LNCAP (cell line): Measurements from ENCODE around the gene HNRNPUL1.

Source experiments
- TF ChIP-seq, protein P1 (sequence below): fragments of 450-650 bp; IDR thresholded peaks from 2 replicates; pipeline ENCODE4 v1.5.1; 2017; ENCODE audit warnings: mild to moderate bottlenecking

The HNRNPUL1 gene

GRCh38 chr19:41335467-41335866, 71.3 kb downstream of the HNRNPUL1 start:
- TF ChIP-seq, protein P1, sequence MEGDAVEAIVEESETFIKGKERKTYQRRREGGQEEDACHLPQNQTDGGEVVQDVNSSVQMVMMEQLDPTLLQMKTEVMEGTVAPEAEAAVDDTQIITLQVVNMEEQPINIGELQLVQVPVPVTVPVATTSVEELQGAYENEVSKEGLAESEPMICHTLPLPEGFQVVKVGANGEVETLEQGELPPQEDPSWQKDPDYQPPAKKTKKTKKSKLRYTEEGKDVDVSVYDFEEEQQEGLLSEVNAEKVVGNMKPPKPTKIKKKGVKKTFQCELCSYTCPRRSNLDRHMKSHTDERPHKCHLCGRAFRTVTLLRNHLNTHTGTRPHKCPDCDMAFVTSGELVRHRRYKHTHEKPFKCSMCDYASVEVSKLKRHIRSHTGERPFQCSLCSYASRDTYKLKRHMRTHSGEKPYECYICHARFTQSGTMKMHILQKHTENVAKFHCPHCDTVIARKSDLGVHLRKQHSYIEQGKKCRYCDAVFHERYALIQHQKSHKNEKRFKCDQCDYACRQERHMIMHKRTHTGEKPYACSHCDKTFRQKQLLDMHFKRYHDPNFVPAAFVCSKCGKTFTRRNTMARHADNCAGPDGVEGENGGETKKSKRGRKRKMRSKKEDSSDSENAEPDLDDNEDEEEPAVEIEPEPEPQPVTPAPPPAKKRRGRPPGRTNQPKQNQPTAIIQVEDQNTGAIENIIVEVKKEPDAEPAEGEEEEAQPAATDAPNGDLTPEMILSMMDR = no peak

DNA sequence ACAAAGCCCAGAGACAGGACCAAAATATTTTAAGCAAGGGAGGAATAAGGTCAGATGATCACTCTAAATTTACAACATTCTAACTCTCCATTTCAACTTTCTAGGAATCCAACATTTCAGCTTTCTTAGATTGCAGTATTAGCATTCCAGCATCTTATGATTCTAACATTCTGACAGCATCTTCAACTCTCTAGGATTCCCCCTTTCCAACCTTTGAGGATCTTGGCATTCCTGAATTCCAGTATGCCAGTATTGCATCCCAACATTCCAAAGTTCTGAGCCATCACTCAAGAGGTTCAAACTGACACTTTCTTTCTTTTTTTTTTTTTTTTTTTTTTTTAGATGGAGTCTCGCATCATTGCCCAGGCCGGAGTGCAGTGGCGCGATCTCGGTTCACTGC, 75.8 kb downstream of the HNRNPUL1 start:
- TF ChIP-seq, protein P1 = no peak

DNA sequence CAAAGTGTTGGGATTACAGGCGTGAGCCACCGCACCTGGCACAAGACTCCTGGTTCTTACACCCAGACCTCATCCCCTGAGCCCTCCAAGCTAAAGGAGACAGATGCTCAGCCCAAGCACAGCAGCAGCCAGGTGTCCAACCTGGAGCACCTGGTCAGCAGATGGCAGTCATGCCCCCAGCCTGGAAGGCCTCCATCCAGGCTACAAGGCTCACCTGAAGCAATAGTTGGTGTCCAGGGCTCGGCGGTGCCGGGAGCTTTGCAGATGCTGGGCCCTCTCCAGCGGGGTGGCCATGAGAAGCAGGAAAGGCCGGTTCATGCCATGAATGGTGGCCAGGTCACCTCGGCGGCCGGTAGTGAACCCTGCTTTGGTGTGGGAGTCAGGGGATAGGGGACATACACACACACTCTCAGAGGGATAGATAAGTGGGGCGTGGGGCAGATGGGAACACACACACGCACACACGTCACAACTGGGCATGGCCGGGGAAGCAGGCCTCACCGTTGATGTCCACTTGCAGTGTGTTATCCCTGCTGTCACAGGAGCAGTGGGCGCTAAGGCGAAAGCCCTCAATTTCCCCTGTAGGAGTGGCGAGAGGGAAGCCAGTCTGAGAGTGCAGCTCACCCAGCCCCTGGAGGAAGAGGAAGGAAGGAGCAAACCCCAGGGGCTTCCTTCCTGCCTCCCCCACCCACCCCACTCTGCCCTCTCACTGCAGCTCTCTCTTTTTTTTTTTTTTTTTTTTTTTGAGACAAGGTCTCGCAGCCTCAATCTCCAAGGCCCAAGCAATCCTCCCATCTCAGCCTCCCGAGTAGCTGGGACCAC, 77.7 kb downstream of the HNRNPUL1 start:
- TF ChIP-seq, protein P1 = no peak; the same call in 1 of the 2 replicates

DNA sequence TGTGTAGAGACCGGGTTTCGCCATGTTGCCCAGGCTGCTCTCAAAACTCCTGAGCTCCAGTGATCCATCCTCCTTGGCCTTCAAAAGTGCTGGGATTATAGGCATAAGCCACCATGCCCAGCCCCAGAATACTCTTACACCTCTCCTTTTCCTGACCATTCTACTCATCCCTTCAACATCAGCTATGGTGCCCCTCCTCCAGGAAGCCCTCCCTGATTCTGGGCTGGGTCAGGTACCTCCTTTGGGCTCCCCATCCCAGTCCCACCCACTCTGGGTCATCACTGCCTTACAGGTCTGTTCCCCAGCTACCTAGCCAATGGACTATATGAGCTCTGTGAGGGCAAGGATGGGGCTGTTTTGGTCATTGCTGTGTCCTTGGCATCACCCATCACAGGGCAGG, 80.0 kb downstream of the HNRNPUL1 start:
- TF ChIP-seq, protein P1 = no peak

- TF ChIP-seq, protein P1 = no peak
Observed at GRCh38 chr19:41350735-41351338, 86.7 kb downstream of the HNRNPUL1 start.

- TF ChIP-seq, protein P1 = no peak
Observed at GRCh38 chr19:41351339-41352245, 87.4 kb downstream of the HNRNPUL1 start.

DNA sequence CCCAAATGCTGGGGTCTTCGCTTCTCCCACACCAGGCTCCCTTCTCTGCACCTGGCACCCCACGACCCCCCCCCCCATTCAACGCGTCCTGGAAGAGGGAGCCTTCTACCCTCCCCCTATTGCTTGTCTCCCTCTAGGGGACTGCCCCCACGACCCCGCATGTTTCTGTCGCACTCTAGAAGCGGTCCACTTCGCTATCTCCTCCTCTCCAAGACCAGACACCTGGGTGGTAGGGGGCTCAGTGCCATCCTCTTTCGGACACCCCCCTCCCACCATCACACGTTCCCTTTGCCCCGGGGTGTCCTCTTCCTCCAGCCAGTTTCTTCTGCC, 88.1 kb downstream of the HNRNPUL1 start:
- TF ChIP-seq, protein P1 = no peak
